ENCODE data around the gene BRSK1. TPM values are rescaled to one million over a fixed set of nuclear protein-coding genes. Genes with fewer than 3 reads are reported as not detected.

Gene BRSK1
- total RNA-seq, 1 donor from 2014 or later, result 24.1 TPM

DNA sequence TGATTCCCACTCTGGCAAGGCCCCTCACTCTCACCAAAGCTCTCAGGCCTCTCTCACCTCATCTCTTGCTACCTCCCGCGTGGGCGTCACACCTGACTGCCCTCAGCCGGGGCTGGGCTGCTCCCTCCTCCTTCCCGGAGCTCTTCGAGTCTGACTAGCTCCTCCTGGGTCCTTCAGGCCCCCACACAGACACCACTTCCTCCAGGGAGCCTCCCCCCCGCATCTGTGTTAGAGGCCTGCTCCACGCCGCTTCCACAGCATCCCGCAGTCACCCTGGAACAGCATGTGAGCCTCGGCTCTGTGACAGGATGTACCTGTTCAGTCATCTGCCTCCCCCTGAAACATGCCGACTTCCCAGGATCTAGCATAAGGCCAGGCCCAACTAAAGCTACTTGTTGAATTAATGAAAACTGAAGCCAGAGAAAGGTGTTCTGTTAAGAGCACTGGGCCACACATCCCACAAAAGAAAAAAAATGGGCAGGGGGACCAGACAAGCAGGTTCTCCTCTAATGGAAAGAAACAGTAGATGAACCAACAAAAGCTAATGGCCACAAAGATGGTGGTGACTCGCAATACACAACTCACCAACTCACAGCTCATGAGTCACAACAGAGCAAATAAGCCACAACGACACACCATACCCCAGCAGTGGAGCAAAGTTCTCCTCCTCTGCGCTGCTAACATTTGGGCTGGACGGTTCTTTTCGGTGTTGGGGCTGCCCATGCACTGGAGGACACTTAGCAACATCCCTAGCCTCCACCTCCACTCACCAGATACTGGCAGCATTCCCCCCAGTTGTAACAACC is 28.0 kb upstream of the BRSK1 start:
- no peak overlapping the region for H2AFZ ChIP-seq (replicated peaks)
- no peaks in the 10 kb centered on the region for H3K9me3 ChIP-seq (ENCODE audit: low read depth)
- Mint-ChIP-seq H3K27me3 (ENCODE audit: insufficient read depth, low read depth) (peaks cover 2% of the 10 kb centered on the region), H3K4me1 (peaks cover 48% of the 10 kb centered on the region), H3K36me3 (no peaks in the 10 kb centered on the region), H3K9me3 (no peaks in the 10 kb centered on the region), H3K27ac (no peak overlapping the region), H3K4me3 (peak overlapping the region; percentile 99)
- no peak overlapping the region for H3K4me2 ChIP-seq
- TF ChIP-seq EZH2 (IDR thresholded peaks at IDR 0.05), result no peak
- no peaks in the 10 kb centered on the region for H3K27me3 ChIP-seq
- H3K27ac ChIP-seq, result no peak overlapping the region
- H3K79me2 ChIP-seq (ENCODE audit: low read depth), result peaks cover 79% of the 10 kb centered on the region
- H3K36me3 ChIP-seq, result no peaks in the 10 kb centered on the region
- peaks cover 19% of the 10 kb centered on the region for H3F3A ChIP-seq (ENCODE audit: low read depth)
- peaks cover 74% of the 10 kb centered on the region for H4K20me1 ChIP-seq (ENCODE audit: low read depth)
- no peak overlapping the region for H3K9ac ChIP-seq
- peaks cover 20% of the 10 kb centered on the region for H3K4me1 ChIP-seq
- DNase-seq (ENCODE audit: low spot score), result no peak
- no peak overlapping the region for H3K4me3 ChIP-seq

DNA sequence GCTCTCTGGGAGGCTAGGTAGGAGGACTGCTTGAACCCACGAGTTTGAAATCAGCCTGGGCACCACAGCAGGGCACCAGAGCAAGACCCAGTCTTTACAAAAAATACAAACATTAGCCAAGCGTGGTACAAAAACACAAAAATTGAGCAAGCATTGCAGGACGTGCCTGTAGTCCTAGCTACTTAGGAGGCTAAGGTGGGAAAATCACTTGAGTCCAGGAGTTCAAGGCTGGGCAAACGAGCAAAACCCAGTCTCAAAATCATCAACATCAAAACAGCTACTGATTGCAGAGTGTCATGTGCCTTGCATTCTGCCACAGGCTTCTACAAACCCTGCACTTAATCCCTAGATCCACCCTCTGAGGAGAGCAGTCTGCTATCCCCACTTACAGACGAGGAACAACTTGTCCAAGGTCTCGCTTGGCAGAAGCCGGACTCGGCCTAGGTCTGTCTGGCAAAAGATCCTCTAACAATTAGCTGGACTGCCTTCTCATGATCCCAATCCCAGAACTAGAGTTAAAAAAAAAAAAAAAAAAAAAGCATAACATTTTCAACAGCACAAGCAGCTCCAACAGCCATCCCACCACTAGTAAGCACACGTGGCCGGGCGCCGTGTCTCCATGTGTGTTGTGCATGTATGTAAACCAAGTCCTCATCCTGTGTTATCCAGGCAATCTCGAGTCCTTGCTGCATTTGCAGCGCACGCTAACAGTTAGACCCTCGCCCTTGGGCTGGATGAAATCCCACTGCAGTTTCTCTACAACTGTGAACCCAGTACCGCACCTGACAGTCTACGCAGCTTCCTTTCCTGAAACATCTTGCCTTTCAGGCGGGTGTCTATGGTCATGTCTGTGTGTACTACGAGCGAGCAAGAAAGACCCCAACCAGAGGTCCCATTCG is 27.0 kb upstream of the BRSK1 start:
- Histone ChIP-seq H3K4me1 (peaks cover 20% of the 10 kb centered on the region), H3K79me2 (ENCODE audit: low read depth) (peaks cover 69% of the 10 kb centered on the region), H3K27me3 (no peaks in the 10 kb centered on the region), H3K9ac (peak overlapping the region; percentile 55), H3F3A (ENCODE audit: low read depth) (peaks cover 21% of the 10 kb centered on the region), H3K4me2 (peak overlapping the region; percentile 94), H3K4me3 (peak overlapping the region; percentile 71), H4K20me1 (ENCODE audit: low read depth) (peaks cover 64% of the 10 kb centered on the region), H2AFZ (replicated peaks) (no peak overlapping the region), H3K27ac (no peak overlapping the region), H3K9me3 (ENCODE audit: low read depth) (no peaks in the 10 kb centered on the region), H3K36me3 (no peaks in the 10 kb centered on the region)
- DNase-seq (ENCODE audit: low spot score), result no peak
- Mint-ChIP-seq H3K4me3 (peak overlapping the region; percentile 99), H3K4me1 (peaks cover 50% of the 10 kb centered on the region), H3K36me3 (no peaks in the 10 kb centered on the region), H3K27ac (no peak overlapping the region), H3K9me3 (no peaks in the 10 kb centered on the region), H3K27me3 (ENCODE audit: insufficient read depth, low read depth) (peaks cover 2% of the 10 kb centered on the region)
- TF ChIP-seq EZH2phosphoT487 (IDR thresholded peaks at IDR 0.05), result no peak
- TF ChIP-seq, protein P1, sequence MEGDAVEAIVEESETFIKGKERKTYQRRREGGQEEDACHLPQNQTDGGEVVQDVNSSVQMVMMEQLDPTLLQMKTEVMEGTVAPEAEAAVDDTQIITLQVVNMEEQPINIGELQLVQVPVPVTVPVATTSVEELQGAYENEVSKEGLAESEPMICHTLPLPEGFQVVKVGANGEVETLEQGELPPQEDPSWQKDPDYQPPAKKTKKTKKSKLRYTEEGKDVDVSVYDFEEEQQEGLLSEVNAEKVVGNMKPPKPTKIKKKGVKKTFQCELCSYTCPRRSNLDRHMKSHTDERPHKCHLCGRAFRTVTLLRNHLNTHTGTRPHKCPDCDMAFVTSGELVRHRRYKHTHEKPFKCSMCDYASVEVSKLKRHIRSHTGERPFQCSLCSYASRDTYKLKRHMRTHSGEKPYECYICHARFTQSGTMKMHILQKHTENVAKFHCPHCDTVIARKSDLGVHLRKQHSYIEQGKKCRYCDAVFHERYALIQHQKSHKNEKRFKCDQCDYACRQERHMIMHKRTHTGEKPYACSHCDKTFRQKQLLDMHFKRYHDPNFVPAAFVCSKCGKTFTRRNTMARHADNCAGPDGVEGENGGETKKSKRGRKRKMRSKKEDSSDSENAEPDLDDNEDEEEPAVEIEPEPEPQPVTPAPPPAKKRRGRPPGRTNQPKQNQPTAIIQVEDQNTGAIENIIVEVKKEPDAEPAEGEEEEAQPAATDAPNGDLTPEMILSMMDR (IDR thresholded peaks at IDR 0.05), result no peak
- no peak for TF ChIP-seq EZH2 (IDR thresholded peaks at IDR 0.05)

DNA sequence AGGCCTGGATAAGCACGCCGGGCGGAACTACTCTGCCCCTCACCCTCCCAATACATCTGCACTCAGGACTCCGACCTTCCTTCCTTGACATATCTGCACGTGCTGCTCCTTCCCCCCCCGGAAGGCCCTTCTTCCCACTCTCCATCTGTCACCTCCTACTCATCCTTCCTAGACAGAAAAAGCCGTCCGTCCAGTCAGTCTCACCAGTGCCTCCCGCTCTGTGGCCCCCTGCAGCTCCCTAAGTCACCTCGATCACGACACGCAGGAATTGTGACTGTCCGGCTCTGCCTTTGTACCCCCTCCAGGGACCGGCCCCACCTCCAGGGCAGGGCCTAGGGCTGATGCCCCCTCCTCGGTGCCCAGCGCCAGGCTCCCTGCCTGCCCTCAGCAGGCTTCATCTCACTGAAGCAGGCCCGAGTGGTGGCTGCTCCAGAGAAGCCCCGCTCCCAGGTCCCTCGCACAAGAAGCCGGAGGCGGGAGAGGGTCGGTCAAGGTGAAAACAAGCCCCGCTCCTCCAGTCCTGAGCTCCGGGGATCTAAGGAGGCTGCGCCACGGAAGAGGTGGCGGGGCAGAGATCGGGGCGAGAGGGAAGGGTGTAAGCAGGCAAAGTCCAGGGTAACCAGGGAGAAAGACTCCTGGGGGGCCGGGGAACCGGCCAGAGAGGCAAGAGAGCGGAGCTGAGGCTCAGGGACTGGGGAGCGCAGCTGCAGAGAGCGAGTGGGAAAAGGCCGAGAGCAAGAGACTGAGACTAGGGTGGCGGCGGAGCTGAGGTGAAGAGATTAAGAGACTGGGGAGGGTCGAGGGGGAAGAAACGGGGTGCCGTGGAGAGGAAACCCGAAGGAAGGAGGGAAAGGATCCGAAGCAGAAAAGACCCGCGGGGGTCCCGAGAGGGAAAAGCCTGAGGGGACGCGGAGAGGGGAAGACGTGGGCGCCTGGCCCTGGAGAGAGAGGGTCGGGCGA is 26.1 kb upstream of the BRSK1 start:
- Mint-ChIP-seq H3K9me3 (no peaks in the 10 kb centered on the region), H3K4me3 (peak overlapping the region; percentile 99), H3K36me3 (no peaks in the 10 kb centered on the region), H3K4me1 (peaks cover 50% of the 10 kb centered on the region), H3K27ac (peak overlapping the region; percentile 92), H3K27me3 (ENCODE audit: insufficient read depth, low read depth) (peaks cover 2% of the 10 kb centered on the region)
- no peaks in the 10 kb centered on the region for H3K36me3 ChIP-seq
- peak overlapping the region; percentile 71 for H3K4me3 ChIP-seq
- peaks cover 20% of the 10 kb centered on the region for H3K4me1 ChIP-seq
- H3K79me2 ChIP-seq (ENCODE audit: low read depth), result peaks cover 60% of the 10 kb centered on the region
- DNase-seq (ENCODE audit: low spot score), result peak; percentile 34
- H2AFZ ChIP-seq (replicated peaks), result no peak overlapping the region
- no peaks in the 10 kb centered on the region for H3K9me3 ChIP-seq (ENCODE audit: low read depth)
- no peak for TF ChIP-seq EZH2 (IDR thresholded peaks at IDR 0.05)
- TF ChIP-seq EZH2phosphoT487 (IDR thresholded peaks at IDR 0.05), result no peak
- TF ChIP-seq, protein P1 (IDR thresholded peaks at IDR 0.05), result no peak
- H3K4me2 ChIP-seq, result peak overlapping the region; percentile 94
- H3K9ac ChIP-seq, result peak overlapping the region; percentile 55
- H3K27ac ChIP-seq, result no peak overlapping the region
- H3K27me3 ChIP-seq, result no peaks in the 10 kb centered on the region
- H4K20me1 ChIP-seq (ENCODE audit: low read depth), result peaks cover 55% of the 10 kb centered on the region
- peaks cover 21% of the 10 kb centered on the region for H3F3A ChIP-seq (ENCODE audit: low read depth)

All from neural progenitor cell (in vitro differentiated cells).